Body of pancreas (tissue), 4 donors: ENCODE data around the gene SLC16A8.

ENCODE experiments used
- POLR2A ChIP-seq, 3 donors: fragments of 450-650 bp; IDR thresholded peaks; one replicate each; pipeline ENCODE4 v1.6.1; 2016; ENCODE audit warnings: antibody characterized with exemption in 3 of 3, mild to moderate bottlenecking in 2 of 3
- TF ChIP-seq, protein P1 (sequence below), 7 experiments: fragments of 450-650 bp in 4 of 7; fragments of 200-600 bp in 3 of 7; sonication (generic) in 3 of 7; IDR thresholded peaks; one replicate each; pipeline ENCODE4 v1.5.1; 2016 to 2019; ENCODE audit warnings: antibody characterized with exemption in 7 of 7

- TF ChIP-seq, protein P1, sequence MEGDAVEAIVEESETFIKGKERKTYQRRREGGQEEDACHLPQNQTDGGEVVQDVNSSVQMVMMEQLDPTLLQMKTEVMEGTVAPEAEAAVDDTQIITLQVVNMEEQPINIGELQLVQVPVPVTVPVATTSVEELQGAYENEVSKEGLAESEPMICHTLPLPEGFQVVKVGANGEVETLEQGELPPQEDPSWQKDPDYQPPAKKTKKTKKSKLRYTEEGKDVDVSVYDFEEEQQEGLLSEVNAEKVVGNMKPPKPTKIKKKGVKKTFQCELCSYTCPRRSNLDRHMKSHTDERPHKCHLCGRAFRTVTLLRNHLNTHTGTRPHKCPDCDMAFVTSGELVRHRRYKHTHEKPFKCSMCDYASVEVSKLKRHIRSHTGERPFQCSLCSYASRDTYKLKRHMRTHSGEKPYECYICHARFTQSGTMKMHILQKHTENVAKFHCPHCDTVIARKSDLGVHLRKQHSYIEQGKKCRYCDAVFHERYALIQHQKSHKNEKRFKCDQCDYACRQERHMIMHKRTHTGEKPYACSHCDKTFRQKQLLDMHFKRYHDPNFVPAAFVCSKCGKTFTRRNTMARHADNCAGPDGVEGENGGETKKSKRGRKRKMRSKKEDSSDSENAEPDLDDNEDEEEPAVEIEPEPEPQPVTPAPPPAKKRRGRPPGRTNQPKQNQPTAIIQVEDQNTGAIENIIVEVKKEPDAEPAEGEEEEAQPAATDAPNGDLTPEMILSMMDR (IDR thresholded peaks at IDR 0.05): peak in 2 of 7 experiments; percentile 4 to 20
- TF ChIP-seq POLR2A (IDR thresholded peaks at IDR 0.05): no peak
Measured at GRCh38 chr22:38104084-38104483, 20.1 kb upstream of the SLC16A8 start.
